ENCODE measurements around the gene SFXN5.

DNA sequence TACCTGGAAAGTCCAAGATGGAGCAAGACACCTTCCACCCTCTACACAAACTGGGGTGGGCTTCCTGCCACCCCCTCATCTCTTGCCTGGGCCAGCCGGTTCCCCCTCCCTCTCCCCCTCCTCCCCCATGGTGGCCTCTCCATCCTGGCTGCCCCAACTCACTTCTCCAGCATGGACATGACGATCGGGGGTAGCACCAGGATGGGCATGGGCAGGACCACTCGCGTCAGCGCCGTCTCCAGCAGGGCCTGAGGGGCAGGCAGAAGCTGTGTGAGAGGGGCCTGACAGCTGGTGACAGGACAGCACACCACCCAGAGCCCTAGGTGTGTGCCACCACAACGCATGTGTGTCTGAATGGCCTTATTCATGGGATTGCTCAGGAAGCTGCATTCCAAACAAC is 103.2 kb downstream of the SFXN5 start:
- TF ChIP-seq POLR2A (IDR thresholded peaks at IDR 0.05): no peak
- TF ChIP-seq, protein P1, sequence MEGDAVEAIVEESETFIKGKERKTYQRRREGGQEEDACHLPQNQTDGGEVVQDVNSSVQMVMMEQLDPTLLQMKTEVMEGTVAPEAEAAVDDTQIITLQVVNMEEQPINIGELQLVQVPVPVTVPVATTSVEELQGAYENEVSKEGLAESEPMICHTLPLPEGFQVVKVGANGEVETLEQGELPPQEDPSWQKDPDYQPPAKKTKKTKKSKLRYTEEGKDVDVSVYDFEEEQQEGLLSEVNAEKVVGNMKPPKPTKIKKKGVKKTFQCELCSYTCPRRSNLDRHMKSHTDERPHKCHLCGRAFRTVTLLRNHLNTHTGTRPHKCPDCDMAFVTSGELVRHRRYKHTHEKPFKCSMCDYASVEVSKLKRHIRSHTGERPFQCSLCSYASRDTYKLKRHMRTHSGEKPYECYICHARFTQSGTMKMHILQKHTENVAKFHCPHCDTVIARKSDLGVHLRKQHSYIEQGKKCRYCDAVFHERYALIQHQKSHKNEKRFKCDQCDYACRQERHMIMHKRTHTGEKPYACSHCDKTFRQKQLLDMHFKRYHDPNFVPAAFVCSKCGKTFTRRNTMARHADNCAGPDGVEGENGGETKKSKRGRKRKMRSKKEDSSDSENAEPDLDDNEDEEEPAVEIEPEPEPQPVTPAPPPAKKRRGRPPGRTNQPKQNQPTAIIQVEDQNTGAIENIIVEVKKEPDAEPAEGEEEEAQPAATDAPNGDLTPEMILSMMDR (IDR thresholded peaks at IDR 0.05): no peak
